ENCODE data around the gene TOX2.

The TOX2 gene

GRCh38 chr20:43987531-43987930 lies 72.9 kb downstream of the TOX2 start:
- H3K36me3 ChIP-seq (ENCODE audit: control insufficient read depth in 4 of 4, insufficient read depth in 4 of 4, low read length in 3 of 4), result no peaks in the 10 kb centered on the region
- DNase-seq, result no peak
- no peaks in the 10 kb centered on the region for H3K4me1 ChIP-seq (ENCODE audit: control extremely low read depth in 1 of 4, control insufficient read depth in 4 of 4, insufficient read depth in 4 of 4, low read length in 3 of 4)
- ChIA-PET CTCF (no interaction called here), POLR2A (no interaction called here)
- no peak overlapping the region for H3K27ac ChIP-seq (ENCODE audit: insufficient read depth in 1 of 2, low read depth in 1 of 2, low read length in 2 of 2, poor library complexity in 1 of 2, severe bottlenecking in 2 of 2)
- H3K27me3 ChIP-seq (replicated peaks in 2 of 5; ENCODE audit: control insufficient read depth in 4 of 5, insufficient read depth in 5 of 5, low read length in 4 of 5), result peaks cover 0 to 7% (median 0%) of the 10 kb centered on the region in 5 experiments
- peaks cover 0 to 3% (median 0%) of the 10 kb centered on the region in 5 experiments for H3K9me3 ChIP-seq (ENCODE audit: control extremely low read depth in 1 of 5, control insufficient read depth in 4 of 5, insufficient read depth in 2 of 5, low read depth in 1 of 5, low read length in 4 of 5)
- 87% methylated on average over 3 of the region's 4 CpGs for WGBS (ENCODE audit: insufficient coverage)
- no peak overlapping the region for H3K4me3 ChIP-seq (ENCODE audit: control insufficient read depth in 1 of 7, extremely low read depth in 1 of 7, insufficient read depth in 4 of 7, low read depth in 2 of 7, low read length in 6 of 7)

GRCh38 chr20:43988451-43988850 lies 73.8 kb downstream of the TOX2 start:
- H3K27ac ChIP-seq (ENCODE audit: insufficient read depth in 1 of 2, low read depth in 1 of 2, low read length in 2 of 2, poor library complexity in 1 of 2, severe bottlenecking in 2 of 2), result no peak overlapping the region
- H3K36me3 ChIP-seq (ENCODE audit: control insufficient read depth in 4 of 4, insufficient read depth in 4 of 4, low read length in 3 of 4), result no peaks in the 10 kb centered on the region
- no peak for DNase-seq
- H3K4me1 ChIP-seq (ENCODE audit: control extremely low read depth in 1 of 4, control insufficient read depth in 4 of 4, insufficient read depth in 4 of 4, low read length in 3 of 4), result no peaks in the 10 kb centered on the region
- ChIA-PET POLR2A (no interaction called here), CTCF (interaction anchor here (1.3 kb wide), 1 partner anchor 69 kb away, joined by 3 read pairs; no protein-coding TSS in a partner anchor)
- H3K9me3 ChIP-seq (ENCODE audit: control extremely low read depth in 1 of 5, control insufficient read depth in 4 of 5, insufficient read depth in 2 of 5, low read depth in 1 of 5, low read length in 4 of 5), result peaks cover 0 to 3% (median 0%) of the 10 kb centered on the region in 5 experiments
- no CpG with 5 or more reads among the region's 2 CpGs for WGBS (ENCODE audit: insufficient coverage)
- H3K27me3 ChIP-seq (replicated peaks in 2 of 5; ENCODE audit: control insufficient read depth in 4 of 5, insufficient read depth in 5 of 5, low read length in 4 of 5), result peaks cover 0 to 5% (median 0%) of the 10 kb centered on the region in 5 experiments
- H3K4me3 ChIP-seq (ENCODE audit: control insufficient read depth in 1 of 7, extremely low read depth in 1 of 7, insufficient read depth in 4 of 7, low read depth in 2 of 7, low read length in 6 of 7), result no peak overlapping the region

GRCh38 chr20:43988867-43989266 lies 74.2 kb downstream of the TOX2 start:
- Histone ChIP-seq H3K4me1 (ENCODE audit: control extremely low read depth in 1 of 4, control insufficient read depth in 4 of 4, insufficient read depth in 4 of 4, low read length in 3 of 4) (no peaks in the 10 kb centered on the region), H3K27ac (ENCODE audit: insufficient read depth in 1 of 2, low read depth in 1 of 2, low read length in 2 of 2, poor library complexity in 1 of 2, severe bottlenecking in 2 of 2) (no peak overlapping the region), H3K4me3 (ENCODE audit: control insufficient read depth in 1 of 7, extremely low read depth in 1 of 7, insufficient read depth in 4 of 7, low read depth in 2 of 7, low read length in 6 of 7) (no peak overlapping the region), H3K27me3 (replicated peaks in 2 of 5; ENCODE audit: control insufficient read depth in 4 of 5, insufficient read depth in 5 of 5, low read length in 4 of 5) (peaks cover 0 to 5% (median 0%) of the 10 kb centered on the region in 5 experiments), H3K36me3 (ENCODE audit: control insufficient read depth in 4 of 4, insufficient read depth in 4 of 4, low read length in 3 of 4) (no peaks in the 10 kb centered on the region), H3K9me3 (ENCODE audit: control extremely low read depth in 1 of 5, control insufficient read depth in 4 of 5, insufficient read depth in 2 of 5, low read depth in 1 of 5, low read length in 4 of 5) (peaks cover 0 to 3% (median 0%) of the 10 kb centered on the region in 5 experiments)
- ChIA-PET CTCF (interaction anchor here (1.3 kb wide), 1 partner anchor 69 kb away, joined by 3 read pairs; no protein-coding TSS in a partner anchor), POLR2A (no interaction called here)
- 92% methylated on average over 1 of the region's 1 CpG for WGBS (ENCODE audit: insufficient coverage)
- no peak for DNase-seq

- WGBS (ENCODE audit: insufficient coverage), result 100% methylated on average over 3 of the region's 5 CpGs
- POLR2A ChIA-PET, result no interaction called here
- no peaks in the 10 kb centered on the region for H3K4me1 ChIP-seq (ENCODE audit: control extremely low read depth in 1 of 4, control insufficient read depth in 4 of 4, insufficient read depth in 4 of 4, low read length in 3 of 4)
- H3K4me3 ChIP-seq (ENCODE audit: control insufficient read depth in 1 of 7, extremely low read depth in 1 of 7, insufficient read depth in 4 of 7, low read depth in 2 of 7, low read length in 6 of 7), result no peak overlapping the region
- H3K27ac ChIP-seq (ENCODE audit: insufficient read depth in 1 of 2, low read depth in 1 of 2, low read length in 2 of 2, poor library complexity in 1 of 2, severe bottlenecking in 2 of 2), result no peak overlapping the region
- no peak for DNase-seq
- H3K9me3 ChIP-seq (ENCODE audit: control extremely low read depth in 1 of 5, control insufficient read depth in 4 of 5, insufficient read depth in 2 of 5, low read depth in 1 of 5, low read length in 4 of 5), result peaks cover 0 to 3% (median 0%) of the 10 kb centered on the region in 5 experiments
- CTCF ChIA-PET, result no interaction called here
- peaks cover 0 to 2% (median 0%) of the 10 kb centered on the region in 5 experiments for H3K27me3 ChIP-seq (replicated peaks in 2 of 5; ENCODE audit: control insufficient read depth in 4 of 5, insufficient read depth in 5 of 5, low read length in 4 of 5)
- no peaks in the 10 kb centered on the region for H3K36me3 ChIP-seq (ENCODE audit: control insufficient read depth in 4 of 4, insufficient read depth in 4 of 4, low read length in 3 of 4)
Observed at GRCh38 chr20:43991261-43991660, 76.6 kb downstream of the TOX2 start.

- CTCF ChIA-PET, result no interaction called here
- no peaks in the 10 kb centered on the region for H3K36me3 ChIP-seq (ENCODE audit: control insufficient read depth in 4 of 4, insufficient read depth in 4 of 4, low read length in 3 of 4)
- H3K4me1 ChIP-seq (ENCODE audit: control extremely low read depth in 1 of 4, control insufficient read depth in 4 of 4, insufficient read depth in 4 of 4, low read length in 3 of 4), result no peaks in the 10 kb centered on the region
- 88% methylated on average over 11 of the region's 11 CpGs for WGBS (ENCODE audit: insufficient coverage)
- peaks cover 0 to 3% (median 0%) of the 10 kb centered on the region in 5 experiments for H3K9me3 ChIP-seq (ENCODE audit: control extremely low read depth in 1 of 5, control insufficient read depth in 4 of 5, insufficient read depth in 2 of 5, low read depth in 1 of 5, low read length in 4 of 5)
- POLR2A ChIA-PET, result no interaction called here
- no peak overlapping the region for H3K4me3 ChIP-seq (ENCODE audit: control insufficient read depth in 1 of 7, extremely low read depth in 1 of 7, insufficient read depth in 4 of 7, low read depth in 2 of 7, low read length in 6 of 7)
- H3K27me3 ChIP-seq (replicated peaks in 2 of 5; ENCODE audit: control insufficient read depth in 4 of 5, insufficient read depth in 5 of 5, low read length in 4 of 5), result peaks cover 0 to 2% (median 0%) of the 10 kb centered on the region in 5 experiments
- H3K27ac ChIP-seq (ENCODE audit: insufficient read depth in 1 of 2, low read depth in 1 of 2, low read length in 2 of 2, poor library complexity in 1 of 2, severe bottlenecking in 2 of 2), result no peak overlapping the region
- DNase-seq, result no peak
Observed at GRCh38 chr20:43991982-43992381, 77.3 kb downstream of the TOX2 start.

- WGBS (ENCODE audit: insufficient coverage), result 99% methylated on average over 9 of the region's 10 CpGs
- peaks cover 0 to 3% (median 0%) of the 10 kb centered on the region in 5 experiments for H3K9me3 ChIP-seq (ENCODE audit: control extremely low read depth in 1 of 5, control insufficient read depth in 4 of 5, insufficient read depth in 2 of 5, low read depth in 1 of 5, low read length in 4 of 5)
- CTCF ChIA-PET, result no interaction called here
- H3K4me3 ChIP-seq (ENCODE audit: control insufficient read depth in 1 of 7, extremely low read depth in 1 of 7, insufficient read depth in 4 of 7, low read depth in 2 of 7, low read length in 6 of 7), result no peak overlapping the region
- no peak overlapping the region for H3K27ac ChIP-seq (ENCODE audit: insufficient read depth in 1 of 2, low read depth in 1 of 2, low read length in 2 of 2, poor library complexity in 1 of 2, severe bottlenecking in 2 of 2)
- H3K4me1 ChIP-seq (ENCODE audit: control extremely low read depth in 1 of 4, control insufficient read depth in 4 of 4, insufficient read depth in 4 of 4, low read length in 3 of 4), result no peaks in the 10 kb centered on the region
- POLR2A ChIA-PET, result no interaction called here
- peaks cover 0 to 2% (median 1%) of the 10 kb centered on the region in 5 experiments for H3K27me3 ChIP-seq (replicated peaks in 2 of 5; ENCODE audit: control insufficient read depth in 4 of 5, insufficient read depth in 5 of 5, low read length in 4 of 5)
- no peak for DNase-seq
- H3K36me3 ChIP-seq (ENCODE audit: control insufficient read depth in 4 of 4, insufficient read depth in 4 of 4, low read length in 3 of 4), result no peaks in the 10 kb centered on the region
Observed at GRCh38 chr20:43992885-43993284, 78.2 kb downstream of the TOX2 start.

GRCh38 chr20:43993560-43993959 lies 78.9 kb downstream of the TOX2 start:
- Histone ChIP-seq H3K4me3 (ENCODE audit: control insufficient read depth in 1 of 7, extremely low read depth in 1 of 7, insufficient read depth in 4 of 7, low read depth in 2 of 7, low read length in 6 of 7) (no peak overlapping the region), H3K36me3 (ENCODE audit: control insufficient read depth in 4 of 4, insufficient read depth in 4 of 4, low read length in 3 of 4) (no peaks in the 10 kb centered on the region), H3K27me3 (replicated peaks in 2 of 5; ENCODE audit: control insufficient read depth in 4 of 5, insufficient read depth in 5 of 5, low read length in 4 of 5) (peaks cover 0 to 3% (median 1%) of the 10 kb centered on the region in 5 experiments), H3K4me1 (ENCODE audit: control extremely low read depth in 1 of 4, control insufficient read depth in 4 of 4, insufficient read depth in 4 of 4, low read length in 3 of 4) (no peaks in the 10 kb centered on the region), H3K9me3 (ENCODE audit: control extremely low read depth in 1 of 5, control insufficient read depth in 4 of 5, insufficient read depth in 2 of 5, low read depth in 1 of 5, low read length in 4 of 5) (peaks cover 0 to 3% (median 0%) of the 10 kb centered on the region in 5 experiments), H3K27ac (ENCODE audit: insufficient read depth in 1 of 2, low read depth in 1 of 2, low read length in 2 of 2, poor library complexity in 1 of 2, severe bottlenecking in 2 of 2) (no peak overlapping the region)
- WGBS (ENCODE audit: insufficient coverage), result 100% methylated on average over 4 of the region's 4 CpGs
- ChIA-PET CTCF (no interaction called here), POLR2A (interaction anchor here (0.5 kb wide), 1 partner anchor 732 kb away, joined by 15 read pairs; no protein-coding TSS in a partner anchor)
- DNase-seq, result no peak

Measured in common myeloid progenitor, CD34-positive (primary cell).